RWPE2 (cell line): Measurements from ENCODE around the gene KIF7.
"Not testable (repeated sequence)": the region's sequence is repeated elsewhere in the genome, so short reads cannot be mapped to it uniquely, and the experiment has no call there.

Source experiments
- ATAC-seq: fragments of 200-7000 bp; cut with Tn5 transposase; 3 replicates; pipeline ENCODE4 v1.9.1; 2021; ENCODE audit warnings: low read depth
- DNase-seq: peaks from one replicate; pipeline ENCODE4 v3.0.0-alpha.2; 2020; ENCODE audit warnings: low spot score
- H3K27ac ChIP-seq: fragments of 450-650 bp; 2 replicates; pipeline ENCODE4 v1.5.1; 2017; ENCODE audit warnings: mild to moderate bottlenecking; ENCODE audit not compliant: poor library complexity, severe bottlenecking
- H3K27me3 ChIP-seq: fragments of 250-450 bp; sonication (Bioruptor Pico); 2 replicates; pipeline ENCODE4 v1.5.1; 2021; ENCODE audit warnings: mild to moderate bottlenecking, moderate library complexity; ENCODE audit not compliant: insufficient read depth, poor library complexity, severe bottlenecking
- H3K36me3 ChIP-seq: fragments of 250-450 bp; sonication (Bioruptor Pico); 2 replicates; pipeline ENCODE4 v1.5.1; 2020; ENCODE audit warnings: low read depth, mild to moderate bottlenecking, moderate library complexity
- H3K4me1 ChIP-seq: fragments of 250-450 bp; sonication (Bioruptor Pico); 2 replicates; pipeline ENCODE4 v1.5.1; 2021; ENCODE audit warnings: mild to moderate bottlenecking, moderate library complexity; ENCODE audit not compliant: insufficient read depth, poor library complexity, severe bottlenecking
- H3K4me3 ChIP-seq: fragments of 250-450 bp; sonication (Bioruptor Pico); 2 replicates; pipeline ENCODE4 v1.5.1; 2021; ENCODE audit warnings: mild to moderate bottlenecking, moderate library complexity; ENCODE audit not compliant: severe bottlenecking
- H3K9me3 ChIP-seq: fragments of 250-450 bp; sonication (Bioruptor Pico); 2 replicates; pipeline ENCODE4 v1.5.1; 2021; ENCODE audit warnings: mild to moderate bottlenecking, moderate library complexity; ENCODE audit not compliant: severe bottlenecking
- TF ChIP-seq, protein P1 (sequence below): fragments of 450-650 bp; IDR thresholded peaks from one replicate; pipeline ENCODE4 v1.5.1; 2017; ENCODE audit warnings: mild to moderate bottlenecking, moderate library complexity; ENCODE audit not compliant: poor library complexity, severe bottlenecking

KIF7 gene

GRCh38 chr15:89690276-89691218 lies 35.3 kb upstream of the KIF7 start, which contains the start of the genes PEX11A and WDR93:
Gene PEX11A, minus strand, starts transcription at chr15:89690754. Its CDS starts 122 bp downstream, at chr15:89690632.
Gene WDR93, plus strand, starts transcription at chr15:89690811. Its CDS starts 10,936 bp downstream, at chr15:89701747.
- no peaks in the 10 kb centered on the region for H3K4me1 ChIP-seq
- DNase-seq, result peak; percentile 88
- no peaks in the 10 kb centered on the region for H3K9me3 ChIP-seq
- H3K4me3 ChIP-seq, result peak within 1 kb of the TSS; percentile 64
- TF ChIP-seq, protein P1, sequence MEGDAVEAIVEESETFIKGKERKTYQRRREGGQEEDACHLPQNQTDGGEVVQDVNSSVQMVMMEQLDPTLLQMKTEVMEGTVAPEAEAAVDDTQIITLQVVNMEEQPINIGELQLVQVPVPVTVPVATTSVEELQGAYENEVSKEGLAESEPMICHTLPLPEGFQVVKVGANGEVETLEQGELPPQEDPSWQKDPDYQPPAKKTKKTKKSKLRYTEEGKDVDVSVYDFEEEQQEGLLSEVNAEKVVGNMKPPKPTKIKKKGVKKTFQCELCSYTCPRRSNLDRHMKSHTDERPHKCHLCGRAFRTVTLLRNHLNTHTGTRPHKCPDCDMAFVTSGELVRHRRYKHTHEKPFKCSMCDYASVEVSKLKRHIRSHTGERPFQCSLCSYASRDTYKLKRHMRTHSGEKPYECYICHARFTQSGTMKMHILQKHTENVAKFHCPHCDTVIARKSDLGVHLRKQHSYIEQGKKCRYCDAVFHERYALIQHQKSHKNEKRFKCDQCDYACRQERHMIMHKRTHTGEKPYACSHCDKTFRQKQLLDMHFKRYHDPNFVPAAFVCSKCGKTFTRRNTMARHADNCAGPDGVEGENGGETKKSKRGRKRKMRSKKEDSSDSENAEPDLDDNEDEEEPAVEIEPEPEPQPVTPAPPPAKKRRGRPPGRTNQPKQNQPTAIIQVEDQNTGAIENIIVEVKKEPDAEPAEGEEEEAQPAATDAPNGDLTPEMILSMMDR, result no peak
- peak within 1 kb of the TSS; percentile 3 for H3K27ac ChIP-seq
- H3K36me3 ChIP-seq, result peaks cover 6% of the 10 kb centered on the region
- H3K27me3 ChIP-seq, result no peaks in the 10 kb centered on the region
- ATAC-seq, result peak; percentile 95

GRCh38 chr15:89689930-89690275 lies 34.6 kb upstream of the KIF7 start:
- not testable (repeated sequence) for H3K4me1 ChIP-seq, ATAC-seq, H3K36me3 ChIP-seq, H3K9me3 ChIP-seq, H3K27me3 ChIP-seq, DNase-seq
- peak overlapping the region; percentile 3 for H3K27ac ChIP-seq
- H3K4me3 ChIP-seq, result peak overlapping the region; percentile 64

- H3K4me3 ChIP-seq, result no peak overlapping the region
- TF ChIP-seq, protein P1, result no peak
- ATAC-seq (no peak), DNase-seq (no peak)
- H3K27ac ChIP-seq, result no peak overlapping the region
- H3K27me3 ChIP-seq, result no peaks in the 10 kb centered on the region
- no peaks in the 10 kb centered on the region for H3K4me1 ChIP-seq
- H3K9me3 ChIP-seq, result no peaks in the 10 kb centered on the region
- peaks cover 11% of the 10 kb centered on the region for H3K36me3 ChIP-seq
These were observed 31.3 kb upstream of the KIF7 start for GRCh38 chr15:89686522-89686921.

GRCh38 chr15:89685995-89686394 lies 30.7 kb upstream of the KIF7 start:
- H3K27ac ChIP-seq, result no peak overlapping the region
- peaks cover 11% of the 10 kb centered on the region for H3K36me3 ChIP-seq
- H3K4me1 ChIP-seq, result no peaks in the 10 kb centered on the region
- ATAC-seq, result no peak
- no peak overlapping the region for H3K4me3 ChIP-seq
- no peaks in the 10 kb centered on the region for H3K27me3 ChIP-seq
- TF ChIP-seq, protein P1, result no peak
- H3K9me3 ChIP-seq, result no peaks in the 10 kb centered on the region
- DNase-seq, result no peak

DNA sequence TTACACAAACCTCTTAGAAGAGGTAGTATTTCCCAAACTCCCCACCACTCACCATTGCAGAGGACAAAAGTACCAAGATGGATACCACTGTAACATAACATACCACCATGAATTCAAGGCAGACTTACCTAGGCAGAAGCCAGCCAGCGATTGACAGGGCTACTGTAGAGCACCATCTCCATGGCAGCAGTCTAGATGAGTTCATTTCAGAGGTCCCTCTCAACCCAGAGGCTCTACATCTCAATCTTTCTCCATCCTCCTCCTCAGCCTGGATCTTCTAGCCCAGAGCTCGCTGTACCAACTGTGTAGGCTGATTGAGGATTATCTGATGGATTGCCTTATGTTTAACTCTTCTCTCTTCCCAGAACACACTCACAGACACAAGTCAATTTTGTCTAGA lies 25.9 kb upstream of the KIF7 start:
- Histone ChIP-seq H3K4me3 (no peak overlapping the region), H3K4me1 (peaks cover 2% of the 10 kb centered on the region), H3K27ac (no peak overlapping the region), H3K36me3 (peaks cover 11% of the 10 kb centered on the region), H3K27me3 (no peaks in the 10 kb centered on the region), H3K9me3 (no peaks in the 10 kb centered on the region)
- DNase-seq (no peak), ATAC-seq (no peak)
- TF ChIP-seq, protein P1, result no peak
